ENCODE data around the gene ALPL. TPM values are rescaled to one million over a fixed set of nuclear protein-coding genes. Genes with fewer than 3 reads are reported as not detected.
A peak's percentile ranks its signal among the peaks of the same experiment; 100 is the strongest.
"Not testable (repeated sequence)": the region's sequence is repeated elsewhere in the genome, so short reads cannot be mapped to it uniquely, and the experiment has no call there.

Gene ALPL
- 0.19 TPM in 1 of 2 replicates, not detected in the other for total RNA-seq (2014; rRNA removed; shearing (Covaris generic))

GRCh38 chr1:21509351-21510112, at the start of gene ALPL:
Gene ALPL (plus strand): TSS chr1:21509423. CDS start chr1:21554082, 44,659 bp downstream.
- no peak for DNase-seq (ENCODE audit: low spot score)

GRCh38 chr1:21465127-21465526, 44.1 kb upstream of the ALPL start:
- not testable (repeated sequence) for DNase-seq (ENCODE audit: low spot score)

GRCh38 chr1:21467946-21468345, 41.3 kb upstream of the ALPL start:
- not testable (repeated sequence) for DNase-seq (ENCODE audit: low spot score)

- DNase-seq (ENCODE audit: low spot score) = no peak
These were observed 40.6 kb upstream of the ALPL start for GRCh38 chr1:21468599-21468998.

- DNase-seq (ENCODE audit: low spot score) = no peak
These were observed 39.6 kb upstream of the ALPL start for GRCh38 chr1:21469581-21469980.

- no peak for DNase-seq (ENCODE audit: low spot score)
These were observed 36.4 kb upstream of the ALPL start for GRCh38 chr1:21472861-21473260.

- no peak for DNase-seq (ENCODE audit: low spot score)
These were observed 30.9 kb upstream of the ALPL start for GRCh38 chr1:21478356-21478755.

GRCh38 chr1:21483881-21484280, 25.3 kb upstream of the ALPL start:
- DNase-seq (ENCODE audit: low spot score) = not testable (repeated sequence)

- no peak for DNase-seq (ENCODE audit: low spot score)
These were observed 20.1 kb upstream of the ALPL start for GRCh38 chr1:21489146-21489545.

- DNase-seq (ENCODE audit: low spot score) = peak; percentile 17
These were observed 18.3 kb upstream of the ALPL start for GRCh38 chr1:21490774-21491487.

GRCh38 chr1:21491488-21492355, 17.5 kb upstream of the ALPL start:
- DNase-seq (ENCODE audit: low spot score) = no peak

GRCh38 chr1:21492356-21492625, 16.9 kb upstream of the ALPL start:
- DNase-seq (ENCODE audit: low spot score) = no peak

- no peak for DNase-seq (ENCODE audit: low spot score)
These were observed 15.0 kb upstream of the ALPL start for GRCh38 chr1:21494196-21494595.

GRCh38 chr1:21495225-21495820, 13.9 kb upstream of the ALPL start:
- DNase-seq (ENCODE audit: low spot score) = no peak

GRCh38 chr1:21496063-21496462, 13.2 kb upstream of the ALPL start:
- no peak for DNase-seq (ENCODE audit: low spot score)

GRCh38 chr1:21496886-21497285, 12.3 kb upstream of the ALPL start:
- DNase-seq (ENCODE audit: low spot score) = no peak

GRCh38 chr1:21497466-21498061, 11.7 kb upstream of the ALPL start:
- DNase-seq (ENCODE audit: low spot score) = no peak

- no peak for DNase-seq (ENCODE audit: low spot score)
These were observed 9.8 kb upstream of the ALPL start for GRCh38 chr1:21499283-21499950.

- DNase-seq (ENCODE audit: low spot score) = no peak
These were observed 5.4 kb upstream of the ALPL start for GRCh38 chr1:21503706-21504377.

- DNase-seq (ENCODE audit: low spot score) = no peak
These were observed 2.4 kb upstream of the ALPL start for GRCh38 chr1:21506804-21507203.

All from A172 (cell line).